K562 (cell line): ENCODE results near the gene NCAPD2. TPM values are rescaled to one million over a fixed set of nuclear protein-coding genes. Genes with fewer than 3 reads are reported as not detected.

Source experiments
- ATAC-seq: fragments of 200-7000 bp; cut with Tn5 transposase; 3 replicates; pipeline ENCODE4 v1.9.1; 2020; ENCODE audit warnings: moderate library complexity
- BruUV-seq: library from RNA; stranded (reverse); fragments of 400-500 nt; replicated peaks from 2 replicates; lab custom pipeline; 2021; lab: Mats Ljungman, UMichigan
- CTCF ChIA-PET: fragments of 300-600 bp; formaldehyde crosslinking; extraction: SDS; loops from one replicate; lab custom pipeline; 2021; ENCODE audit warnings: low intra/inter-chr PET ratio; lab: Yijun Ruan, JAX
- POLR2A ChIA-PET: fragments of 300-600, 350-650 bp; sonication (Branson Sonifier 250); formaldehyde crosslinking; extraction: SDS; loops from one replicate; lab custom pipeline; 2021; ENCODE audit warnings: antibody characterized with exemption, inconsistent platforms; lab: Yijun Ruan, JAX
- DNase-seq, 4 experiments: peaks; one replicate each; pipeline versions ENCODE4 v3.0.0 to v3.0.0-alpha.2; 2011 to 2018; ENCODE audit warnings: low spot score in 3 of 4, mixed read lengths in 3 of 4; ENCODE audit errors: extremely low read depth in 1 of 4
- FAIRE-seq: peaks from 2 replicates; lab custom pipeline; 2011; peaks lifted over from hg19 to GRCh38; lab: Jason Lieb, UNC
- H2AFZ ChIP-seq: 2 replicates; pipeline ENCODE4 v1.6.0; 2011; ENCODE audit warnings: low read depth, low read length, control low read depth, inconsistent platforms
- H3K27ac ChIP-seq: fragments of 200-600 bp; 3 replicates; pipeline ENCODE4 v1.8.0; 2011; ENCODE audit warnings: low read depth, mild to moderate bottlenecking, control low read depth, inconsistent platforms, low read length, moderate library complexity, mixed read lengths; ENCODE audit errors: extremely low read depth
- H3K27me3 ChIP-seq, 2 experiments: fragments of 300-600 bp in 1 of 2; 2 replicates in 1 of 2; 3 replicates in 1 of 2; pipeline versions ENCODE4 v1.6.0 to v1.8.0; 2011; ENCODE audit warnings: inconsistent platforms in 2 of 2, low read length in 2 of 2, mild to moderate bottlenecking in 1 of 2, mixed read lengths in 1 of 2, moderate library complexity in 1 of 2; ENCODE audit not compliant: control insufficient read depth in 2 of 2, insufficient read depth in 2 of 2
- H3K36me3 ChIP-seq: fragments of 300-600 bp; 3 replicates; pipeline ENCODE4 v1.8.0; 2011; ENCODE audit warnings: mild to moderate bottlenecking, low read length, inconsistent platforms; ENCODE audit not compliant: control insufficient read depth, insufficient read depth
- H3K4me1 ChIP-seq, 2 experiments: fragments of 200-600 bp in 1 of 2; replicated peaks in 1 of 2; 2 replicates in 1 of 2; 3 replicates in 1 of 2; pipeline versions ENCODE4 v1.5.1 to v1.8.0; 2011; ENCODE audit warnings: inconsistent platforms in 2 of 2, low read length in 2 of 2, mild to moderate bottlenecking in 1 of 2, mixed read lengths in 1 of 2, moderate library complexity in 1 of 2; ENCODE audit not compliant: control insufficient read depth in 2 of 2, insufficient read depth in 2 of 2
- H3K4me2 ChIP-seq: 2 replicates; pipeline ENCODE4 v1.6.1; 2011; ENCODE audit warnings: low read length, control low read depth, inconsistent platforms, mixed read lengths; ENCODE audit not compliant: insufficient read depth
- H3K4me3 ChIP-seq: fragments of 200-600 bp; sonication (generic), shearing (Covaris generic); 2 replicates; pipeline ENCODE4 v1.5.1; 2016; ENCODE audit warnings: control low read depth, inconsistent platforms
- H3K79me2 ChIP-seq: fragments of 200-600 bp; 3 replicates; pipeline ENCODE4 v1.8.0; 2011; ENCODE audit warnings: low read length, inconsistent platforms; ENCODE audit not compliant: control insufficient read depth, insufficient read depth
- H3K9ac ChIP-seq, 2 experiments: 2 replicates each; pipeline versions ENCODE4 v1.6.0 to v1.6.1; 2011; ENCODE audit warnings: low read depth in 2 of 2, low read length in 2 of 2, control low read depth in 1 of 2, inconsistent platforms in 1 of 2, mild to moderate bottlenecking in 1 of 2, mixed read lengths in 1 of 2; ENCODE audit not compliant: insufficient read depth in 1 of 2
- H3K9me1 ChIP-seq: one replicate; pipeline ENCODE4 v1.6.0; 2011; ENCODE audit warnings: inconsistent platforms, mild to moderate bottlenecking, low read length, moderate library complexity; ENCODE audit not compliant: control insufficient read depth, insufficient read depth
- H3K9me3 ChIP-seq: replicated peaks from 2 replicates; pipeline ENCODE4 v1.5.1; 2011; ENCODE audit warnings: low read depth, low read length, inconsistent platforms; ENCODE audit not compliant: control insufficient read depth, insufficient read depth
- H4K20me1 ChIP-seq: replicated peaks from 2 replicates; pipeline ENCODE4 v1.6.1; 2011; ENCODE audit warnings: low read length, inconsistent platforms, mixed read lengths; ENCODE audit not compliant: control insufficient read depth, insufficient read depth
- ARID1B ChIP-seq: fragments of 450-650 bp; IDR thresholded peaks from 2 replicates; pipeline ENCODE4 v1.6.1; 2016; ENCODE audit warnings: antibody characterized with exemption, mild to moderate bottlenecking, inconsistent platforms
- FOS ChIP-seq: IDR thresholded peaks from 3 replicates; pipeline ENCODE4 v1.6.1; 2011; ENCODE audit not compliant: insufficient read length; ENCODE audit errors: extremely low read depth
- HDAC3 ChIP-seq: fragments of 450-650 bp; IDR thresholded peaks from 2 replicates; pipeline ENCODE4 v1.6.1; 2018; ENCODE audit warnings: borderline replicate concordance, mild to moderate bottlenecking, moderate library complexity; ENCODE audit not compliant: partially characterized antibody
- NRF1 ChIP-seq, 2 experiments: fragments of 450-650 bp; IDR thresholded peaks in 1 of 2; conservative IDR thresholded peaks in 1 of 2; 2 replicates each; pipeline ENCODE4 v1.6.1; 2014; ENCODE audit warnings: mild to moderate bottlenecking in 2 of 2
- TFAP4 ChIP-seq: sonication (generic); formaldehyde crosslinking; IDR thresholded peaks from 2 replicates; pipeline ENCODE4 v1.8.0; 2022; ENCODE audit warnings: missing genetic modification reagents, mild to moderate bottlenecking, moderate library complexity, borderline replicate concordance
- TOE1 ChIP-seq, 2 experiments: fragments of 450-650 bp in 1 of 2; sonication (generic) in 1 of 2; formaldehyde crosslinking in 1 of 2; IDR thresholded peaks; 2 replicates each; pipeline versions ENCODE4 v1.7.1 to v1.8.0; 2016 to 2022; ENCODE audit warnings: borderline replicate concordance in 2 of 2, mild to moderate bottlenecking in 2 of 2, antibody characterized with exemption in 1 of 2, inconsistent platforms in 1 of 2, low read depth in 1 of 2, missing genetic modification reagents in 1 of 2, moderate library complexity in 1 of 2
- ZBTB33 ChIP-seq: sonication (generic); formaldehyde crosslinking; IDR thresholded peaks from 2 replicates; pipeline ENCODE4 v1.8.1; 2023; ENCODE audit warnings: mild to moderate bottlenecking, missing genetic modification reagents
- ZNF165 ChIP-seq: fragments of 250-450 bp; sonication (Bioruptor Pico); IDR thresholded peaks from 2 replicates; pipeline ENCODE4 v1.4.0; 2020; ENCODE audit warnings: borderline replicate concordance
- ZNF589 ChIP-seq: fragments of 200-800 bp; sonication (Bioruptor generic); IDR thresholded peaks from 2 replicates; pipeline ENCODE4 v1.6.1; 2016; ENCODE audit warnings: low read depth, missing genetic modification characterization, missing compliant biosample characterization
- ZNF707 ChIP-seq: fragments of 250-450 bp; sonication (Bioruptor Pico); conservative IDR thresholded peaks from 2 replicates; pipeline ENCODE4 v1.8.0; 2022; ENCODE audit warnings: inconsistent platforms, mild to moderate bottlenecking, moderate library complexity
- ZNF830 ChIP-seq: fragments of 250-450 bp; sonication (Bioruptor Pico); IDR thresholded peaks from 2 replicates; pipeline ENCODE4 v1.5.0; 2021; ENCODE audit warnings: mild to moderate bottlenecking
- ZSCAN32 ChIP-seq: fragments of 450-650 bp; formaldehyde crosslinking; IDR thresholded peaks from 2 replicates; pipeline ENCODE4 v1.4.0; 2020; ENCODE audit warnings: mild to moderate bottlenecking, moderate library complexity
- WGBS: fragments of 100-300 bp; shearing (Covaris generic); methylation state at CpG from one replicate; pipeline ENCODE4 v1.1.6; 2016; ENCODE audit warnings: low coverage, mixed read lengths; ENCODE audit not compliant: insufficient coverage; ENCODE audit errors: missing lambda C conversion rate; 5-methylcytosine and 5-hydroxymethylcytosine counted together
- in situ Hi-C: fragments of 300-500 bp; cut with MboI; formaldehyde crosslinking; loops from 4 replicates; pipeline ENCODE4 v1.15.0; 2018; ENCODE audit warnings: inconsistent platforms, mixed read lengths
- intact Hi-C: fragments of 100-400 bp; cut with micrococcal nuclease; formaldehyde crosslinking; loops from 2 replicates; pipeline ENCODE4 v1.14.2; 2022
- polyA plus RNA-seq, 8 experiments: library from polyadenylated mRNA; depleted of rRNA in 4 of 8; stranded (reverse) in 5 of 8; unstranded in 3 of 8; fragments of >200 nt; fragmentation: Nextera tagmentation in 2 of 8; fragmentation: Illumina TruSeq in 1 of 8; extraction: Ambion mirVana in 2 of 8; extraction: Trizol in 1 of 8; gene quantifications; 2 replicates each; pipeline versions ENCODE4 v1.2.1 to v1.2.3, GENCODE V29; 2011 to 2014; ENCODE audit warnings: inconsistent platforms in 1 of 8, missing spikeins in 1 of 8
- total RNA-seq, 7 experiments: library from RNA; depleted of rRNA in 6 of 7; stranded (reverse); fragments of >200 nt in 6 of 7; fragmentation: Illumina TruSeq in 2 of 7; extraction: Trizol in 2 of 7; gene quantifications; 2 replicates each; pipeline versions ENCODE4 v1.2.1 to v1.2.3, GENCODE V29; 2011 to 2021; ENCODE audit warnings: low replicate concordance in 1 of 7

NCAPD2 gene
- total and polyA plus RNA-seq, 9 of the 15 experiments (the other 6 are each of a cell fraction or from before 2014, with no cell fraction given), result 16.9 to 93.7 (median 68.3) TPM

- TF ChIP-seq ZBTB33 (CRISPR knock-in tag) (peak; percentile 66), TOE1 (IDR thresholded peaks at IDR 0.05; ENCODE audit: borderline replicate concordance) (no peak), TOE1 (CRISPR knock-in tag; IDR thresholded peaks at IDR 0.05; ENCODE audit: borderline replicate concordance, low read depth) (no peak), ZNF830 (CRISPR knock-in tag) (no peak)
- TF ChIP-seq, all 486 proteins: peak for 6
These were observed 47.7 kb downstream of the NCAPD2 start (continued) for GRCh38 chr12:6541371-6542165.

GRCh38 chr12:6542209-6543009, 48.5 kb downstream of the NCAPD2 start:
- TF ChIP-seq NRF1 (conservative IDR thresholded peaks at IDR 0.05 in 1 of 2, IDR thresholded peaks at IDR 0.05 in 1 of 2), result no peak
- TF ChIP-seq ZNF707 (CRISPR knock-in tag), result no peak
- TF ChIP-seq ZSCAN32, result no peak
- TF ChIP-seq ARID1B, result no peak
- 0 out of 2 replicates have a peak, but pooled peaks have one; percentile 2 for TF ChIP-seq TFAP4 (CRISPR knock-in tag)
- TF ChIP-seq HDAC3, result no peak
- TF ChIP-seq ZNF165, result no peak
- no peak for TF ChIP-seq FOS
- no peak for TF ChIP-seq ZNF589 (CRISPR knock-in tag)
- Histone ChIP-seq H3K4me3 (no peak overlapping the region), H3K9me1 (no peaks in the 10 kb centered on the region), H2AFZ (peak overlapping the region; percentile 49), H3K4me2 (peak overlapping the region; percentile 46; the same call in 1 of the 2 replicates), H3K36me3 (peaks cover 15% of the 10 kb centered on the region), H3K4me1 (peaks cover 61 to 69% of the 10 kb centered on the region in 2 experiments), H4K20me1 (peaks cover 16% of the 10 kb centered on the region), H3K9ac (peak overlapping the region in 1 of 2 experiments; percentile 76; a peak in 3 of 4 replicates), H3K79me2 (peaks cover 8% of the 10 kb centered on the region; the same call in 2 of the 3 replicates), H3K9me3 (no peaks in the 10 kb centered on the region), H3K27ac (no peak overlapping the region), H3K27me3 (no peaks in the 10 kb centered on the region)
- in situ Hi-C loops, result no loop called here
- no TSS peak for BruUV-seq
- FAIRE-seq (no peak), DNase-seq (no peak), ATAC-seq (no peak)
- CTCF ChIA-PET, result no interaction called here
- WGBS, result 68% methylated on average over 12 of the region's 13 CpGs
- POLR2A ChIA-PET, result interaction anchor here (0.6 to 0.8 kb wide), 2 partner anchors 8 to 11 kb away, joined by 3 read pairs; partner anchors contain the start of gene GAPDH
- intact Hi-C loops, result no loop called here
